Activated T-helper 1 cell treated with anti-CD3 and anti-CD28 coated beads, Interleukin-2, amount 50 U/mL, for 16 hours (primary cell): Measurements from ENCODE around the gene SPRY1.
A peak's percentile ranks its signal among the peaks of the same experiment; 100 is the strongest.

ENCODE experiments used
- DNase-seq, 2 donors: peaks; one replicate each; pipeline ENCODE4 v3.0.0-alpha.2; 2020; ENCODE audit warnings: low read depth in 1 of 2, low spot score in 1 of 2

Gene SPRY1

DNA sequence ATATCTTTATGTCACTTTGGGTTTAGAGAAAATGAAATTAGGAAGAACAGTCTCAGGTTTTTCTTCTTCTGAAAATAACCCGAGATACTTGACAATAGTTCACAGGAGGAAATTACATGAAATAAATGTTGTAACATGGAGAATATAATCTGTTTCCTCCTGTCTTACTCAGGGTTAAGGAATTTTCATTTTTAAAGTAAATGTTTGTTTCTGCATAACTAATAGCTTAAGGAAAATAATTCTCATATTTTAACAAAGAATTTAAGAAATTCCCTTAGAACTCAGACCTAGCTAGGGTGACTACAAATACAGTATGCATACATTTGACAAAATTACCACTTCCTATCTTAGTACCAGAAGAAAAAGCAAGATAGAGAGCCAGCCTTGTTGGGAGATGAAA is 17.2 kb upstream of the SPRY1 start:
- no peak for DNase-seq

DNA sequence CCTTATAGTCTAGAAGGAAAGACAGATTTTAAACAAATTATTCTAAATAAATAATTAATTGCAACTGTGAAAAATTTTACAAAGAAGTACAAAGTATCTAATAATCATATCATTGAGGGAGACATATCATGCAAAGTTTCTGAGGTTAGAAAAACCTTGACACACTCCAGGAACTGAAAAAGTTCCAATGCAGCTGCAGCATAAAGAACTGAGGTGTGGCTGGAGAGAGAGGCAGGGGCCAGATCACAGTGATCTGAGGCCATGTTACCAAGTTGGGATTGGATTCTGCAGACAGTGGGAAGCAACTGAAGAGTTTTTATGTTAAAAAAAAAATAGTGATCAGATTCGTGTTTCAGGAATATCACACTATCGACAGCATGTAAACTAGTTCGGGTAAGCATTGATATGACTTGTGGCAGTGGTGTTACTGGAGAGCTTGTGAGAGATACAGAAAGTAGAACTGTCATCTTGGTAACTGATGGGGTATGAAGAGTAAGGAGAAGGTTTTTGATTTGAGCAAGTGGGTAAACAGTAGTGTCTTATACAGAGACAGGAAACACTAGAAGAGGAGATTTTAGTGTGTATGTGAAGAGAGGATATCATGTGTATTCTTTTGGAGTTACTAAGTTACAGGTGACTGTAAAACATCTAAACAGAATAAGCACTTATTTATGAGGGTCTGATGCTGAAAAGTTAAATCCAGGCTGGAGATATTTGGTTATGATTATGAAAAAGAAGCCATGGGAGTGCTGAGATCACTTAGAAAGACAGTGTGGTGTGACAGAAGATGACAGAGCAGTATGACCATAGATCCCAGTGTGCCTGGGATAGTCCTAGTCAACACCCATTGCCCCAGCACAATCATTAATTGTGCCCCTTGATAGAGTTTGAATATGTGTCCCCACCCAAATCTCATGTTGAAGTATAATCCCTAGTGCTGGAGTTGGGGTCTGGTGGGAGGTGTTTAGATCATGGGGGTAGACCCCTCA is 15.6 kb upstream of the SPRY1 start:
- no peak for DNase-seq

- DNase-seq = no peak
These were observed 14.6 kb upstream of the SPRY1 start for GRCh38 chr4:123381996-123382395.

DNA sequence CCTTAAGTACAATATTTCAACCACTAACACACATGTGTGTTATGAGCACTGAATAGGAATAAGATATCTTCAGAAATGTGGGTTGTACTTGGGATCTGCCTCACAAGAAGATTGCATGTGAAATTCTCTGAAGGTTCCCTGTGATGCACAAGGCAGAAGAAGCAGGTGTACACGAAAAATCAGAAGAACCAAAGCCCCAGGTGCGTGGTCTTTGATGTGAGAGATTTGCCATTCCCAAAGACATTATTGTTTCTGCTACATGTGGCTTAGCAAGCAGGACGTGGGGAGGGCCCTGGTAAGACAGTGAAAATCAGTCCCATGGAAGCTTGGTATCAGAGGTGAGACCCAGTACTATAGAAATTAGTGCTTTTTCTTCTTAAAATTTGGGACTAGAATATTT is 13.0 kb upstream of the SPRY1 start:
- no peak for DNase-seq

- no peak for DNase-seq
These were observed 10.0 kb upstream of the SPRY1 start for GRCh38 chr4:123386609-123387008.

DNA sequence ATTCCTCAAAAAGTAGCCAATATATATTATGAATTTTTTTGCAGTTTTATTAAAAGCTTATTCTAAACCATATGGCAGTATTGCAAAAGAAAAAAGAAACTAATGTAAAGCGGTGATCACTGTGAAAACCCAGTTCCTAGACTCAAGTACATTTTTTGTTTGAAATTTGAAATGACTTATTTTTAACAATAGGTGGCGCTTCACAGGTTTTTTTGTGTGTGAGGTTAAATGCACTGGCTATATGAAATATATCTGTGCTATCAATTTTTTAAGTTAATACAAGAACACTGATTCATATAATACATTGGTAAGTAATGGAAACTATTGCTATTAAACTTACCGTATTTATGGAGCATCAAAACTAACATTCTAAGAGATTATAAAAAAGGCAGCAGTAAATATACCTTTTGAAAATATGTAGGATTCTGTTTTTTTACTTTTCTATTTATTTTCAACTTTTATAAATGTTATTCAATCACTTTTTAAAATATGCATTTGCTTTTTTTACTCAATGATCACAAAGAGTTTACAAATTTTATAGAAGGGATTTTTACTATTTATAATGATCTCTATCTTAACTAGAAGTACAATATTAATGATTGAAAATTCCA is 5.6 kb upstream of the SPRY1 start:
- DNase-seq = no peak

- DNase-seq = no peak
These were observed 2.9 kb upstream of the SPRY1 start for GRCh38 chr4:123393721-123394120.

DNA sequence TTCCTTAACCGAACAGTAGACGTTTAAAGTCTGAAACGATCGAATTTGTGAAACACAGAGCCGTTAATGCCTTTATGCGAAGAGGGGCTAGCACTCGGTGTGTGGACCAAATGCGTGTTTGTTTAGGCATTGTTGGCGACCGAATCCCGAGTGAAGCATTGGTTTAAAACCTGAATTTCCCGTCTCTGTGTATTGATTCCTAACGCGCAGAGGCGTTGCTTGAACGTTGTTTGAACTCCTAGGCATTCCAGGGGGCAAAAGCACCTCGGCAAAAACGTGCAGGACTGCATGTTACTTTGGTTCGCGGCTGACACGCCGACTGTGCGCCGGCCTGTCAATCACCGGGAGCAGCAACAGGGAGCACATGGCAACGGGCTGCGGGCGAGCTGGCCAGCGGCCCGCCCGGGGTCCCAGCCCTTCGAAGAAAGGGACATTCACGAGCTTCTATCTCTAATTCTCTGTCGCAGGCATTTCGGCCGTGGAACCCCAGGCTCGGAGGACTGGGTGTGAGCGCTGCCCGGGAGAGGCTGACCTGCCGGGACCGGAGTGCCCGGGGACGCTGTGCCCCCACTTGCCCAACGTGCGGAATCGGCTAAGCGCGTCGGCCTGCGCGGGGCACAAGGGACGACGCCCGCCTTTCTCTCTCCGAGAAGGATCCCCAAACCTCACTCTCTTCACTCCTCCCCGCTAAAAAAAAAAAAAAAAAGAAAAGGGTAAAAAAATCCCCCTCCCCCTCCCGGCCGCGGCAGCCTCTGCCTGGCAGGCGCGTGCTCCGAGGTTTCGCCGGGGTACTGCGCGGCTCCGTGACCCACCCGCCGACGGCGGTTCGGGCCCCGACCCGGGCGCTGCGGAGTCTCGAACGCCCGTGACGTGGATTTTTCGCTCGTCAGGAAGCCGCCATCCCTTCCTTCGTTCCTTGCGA is 810 bp downstream of the SPRY1 start:
- peak in 1 of 2 donors; percentile 17 for DNase-seq

DNA sequence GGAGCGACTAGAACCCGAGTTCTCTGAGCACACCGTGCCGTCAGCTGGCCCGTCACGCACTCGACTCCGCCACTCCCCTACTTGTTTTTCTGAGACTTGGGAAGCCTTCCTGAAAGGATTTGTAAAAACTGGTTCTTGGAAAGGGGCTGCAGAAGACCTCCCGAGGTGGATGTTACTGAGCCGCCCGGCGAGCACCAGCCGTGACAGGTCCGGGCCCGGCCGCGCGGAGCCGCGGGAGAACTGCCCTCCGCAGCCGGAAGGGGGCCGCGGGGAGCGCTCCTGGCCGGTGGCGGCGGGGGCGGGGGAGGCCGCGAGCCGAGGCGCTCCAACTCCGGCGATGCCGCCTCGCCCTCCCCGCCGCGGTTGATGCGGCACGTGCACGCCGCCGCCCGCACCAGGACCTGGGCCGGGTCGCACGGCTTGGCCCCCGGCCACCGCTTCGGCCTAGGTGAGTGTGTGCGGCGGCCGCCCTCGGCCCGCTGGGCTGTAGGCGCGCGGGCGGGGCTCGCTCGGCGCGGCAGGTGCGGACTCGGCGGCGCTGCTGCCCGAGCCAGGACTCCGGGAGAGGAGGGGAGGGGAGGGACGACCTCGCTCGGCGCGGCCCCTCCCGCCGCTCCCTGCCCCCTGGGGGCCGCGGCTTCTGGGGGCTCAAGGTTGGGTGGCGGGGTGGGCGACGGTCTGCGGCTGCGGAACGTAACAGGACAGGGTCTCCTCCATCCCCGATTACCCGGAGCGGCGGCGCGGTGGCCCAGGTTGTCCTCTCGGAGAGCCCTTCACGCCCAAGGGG is 1.7 kb downstream of the SPRY1 start:
- DNase-seq = peak in 1 of 2 donors; percentile 46

GRCh38 chr4:123398853-123399626 is 2.4 kb downstream of the SPRY1 start:
- DNase-seq = peak in 1 of 2 donors; percentile 31

DNA sequence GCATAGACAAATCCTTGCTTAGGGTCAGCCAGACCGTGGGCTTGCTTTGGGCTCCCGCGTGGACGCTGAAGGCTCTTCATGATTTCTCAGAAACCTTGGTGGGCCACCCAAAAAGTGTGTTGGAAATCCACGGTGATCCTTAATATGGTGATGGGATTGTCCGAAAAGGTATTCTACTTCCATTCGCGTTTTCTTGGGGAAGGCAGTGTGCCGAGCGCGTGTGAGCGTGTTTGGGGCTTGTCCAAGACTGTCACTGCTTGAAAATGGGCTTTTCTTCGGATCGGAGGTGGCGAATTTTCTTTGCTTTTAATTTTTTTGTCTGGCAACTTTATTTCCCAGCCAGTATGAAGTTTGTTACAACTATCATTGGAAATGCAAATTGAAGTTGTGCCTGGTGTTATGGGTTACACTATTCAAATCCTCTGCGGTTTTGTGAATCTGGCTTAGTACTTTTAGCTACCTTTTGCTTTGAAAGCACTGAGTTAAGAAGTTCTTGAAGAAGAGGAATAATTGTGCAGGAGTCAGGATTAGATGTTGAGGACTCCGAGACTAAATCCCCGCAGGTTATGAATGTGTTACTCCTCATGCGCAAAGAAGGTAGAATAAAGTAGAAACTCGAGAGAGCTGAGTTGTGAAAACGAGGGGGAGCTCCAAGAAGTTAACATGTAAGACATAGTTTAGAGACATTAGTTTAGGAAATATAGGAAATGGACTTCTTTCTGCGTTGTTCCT is 3.2 kb downstream of the SPRY1 start:
- no peak for DNase-seq

GRCh38 chr4:123401271-123402120 is 4.9 kb downstream of the SPRY1 start:
- no peak for DNase-seq

- no peak for DNase-seq
These were observed 5.5 kb downstream of the SPRY1 start for GRCh38 chr4:123402121-123402465.

DNA sequence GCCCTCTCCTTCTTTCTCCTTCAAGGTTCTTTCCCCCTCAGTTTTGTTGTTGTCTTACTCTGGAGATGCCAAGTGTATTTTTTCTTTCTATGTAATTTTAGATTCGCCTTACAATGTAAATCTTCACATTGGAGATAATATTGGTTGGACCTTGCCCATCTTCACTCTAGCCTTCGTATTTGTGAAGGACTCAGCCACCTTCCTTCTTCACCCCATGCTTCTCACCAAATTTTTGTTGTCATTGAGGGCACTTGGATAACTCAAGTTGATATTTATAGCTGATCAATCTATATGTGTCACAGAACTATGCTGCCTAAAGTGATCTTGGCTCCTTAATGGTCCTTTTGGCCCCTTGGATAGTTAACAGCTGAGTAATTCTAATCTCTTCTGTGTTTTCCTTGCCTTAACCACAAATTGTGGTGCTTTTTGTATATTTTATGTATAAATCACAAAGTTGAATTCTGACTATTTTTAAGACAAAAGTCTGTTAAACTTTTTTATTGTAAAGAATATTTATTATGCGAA is 6.5 kb downstream of the SPRY1 start:
- DNase-seq = no peak

- no peak for DNase-seq
These were observed 7.9 kb downstream of the SPRY1 start for GRCh38 chr4:123404533-123404932.

GRCh38 chr4:123405267-123405865 is 8.8 kb downstream of the SPRY1 start:
- DNase-seq = no peak

DNA sequence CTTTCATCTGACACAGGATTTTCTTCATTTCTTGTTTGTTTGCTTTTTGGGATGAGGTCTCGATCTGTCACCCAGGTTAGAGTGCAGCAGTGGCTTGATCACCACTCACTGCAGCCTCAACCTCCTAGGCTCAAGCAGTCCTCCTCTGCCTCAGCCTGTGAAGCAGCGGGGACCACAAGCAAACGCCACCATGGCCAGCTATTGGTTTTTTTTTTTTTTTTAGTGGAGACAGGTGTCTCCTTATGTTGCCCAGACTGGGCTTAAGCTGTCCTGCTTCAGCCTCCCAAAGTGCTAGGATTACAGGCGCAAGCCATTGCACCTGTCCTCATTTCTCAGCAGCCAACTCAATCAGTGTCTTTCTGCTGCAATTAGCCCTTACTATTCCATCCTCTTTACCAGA is 10.3 kb downstream of the SPRY1 start:
- no peak for DNase-seq
